ENCODE data around the gene SERPINA6.
"Not testable (repeated sequence)": the region's sequence is repeated elsewhere in the genome, so short reads cannot be mapped to it uniquely, and the experiment has no call there.

SERPINA6 gene

GRCh38 chr14:94364037-94364436 lies 40.9 kb upstream of the SERPINA6 start:
- H3K4me1 ChIP-seq (ENCODE audit: insufficient read depth, low read length) = peaks cover 3% of the 10 kb centered on the region; the same call in 1 of the 2 replicates
- H3K36me3 ChIP-seq (ENCODE audit: insufficient read depth, low read length) = no peaks in the 10 kb centered on the region
- 97% methylated on average over 3 of the region's 3 CpGs for WGBS
- H3K9ac ChIP-seq (ENCODE audit: low read depth, low read length) = no peak overlapping the region
- H3K4me3 ChIP-seq (ENCODE audit: low read length) = no peak overlapping the region
- H3K27ac ChIP-seq (ENCODE audit: low read depth, low read length) = no peak overlapping the region
- no peaks in the 10 kb centered on the region for H3K9me3 ChIP-seq (ENCODE audit: insufficient read depth, low read depth, low read length)
- no peaks in the 10 kb centered on the region for H3K27me3 ChIP-seq (ENCODE audit: insufficient read depth, low read length)

GRCh38 chr14:94363151-94363624 lies 40.1 kb upstream of the SERPINA6 start:
- Histone ChIP-seq H3K4me1 (ENCODE audit: insufficient read depth, low read length) (peaks cover 3% of the 10 kb centered on the region; the same call in 1 of the 2 replicates), H3K27ac (ENCODE audit: low read depth, low read length) (no peak overlapping the region), H3K9me3 (ENCODE audit: insufficient read depth, low read depth, low read length) (no peaks in the 10 kb centered on the region), H3K36me3 (ENCODE audit: insufficient read depth, low read length) (no peaks in the 10 kb centered on the region), H3K4me3 (ENCODE audit: low read length) (no peak overlapping the region), H3K9ac (ENCODE audit: low read depth, low read length) (no peak overlapping the region), H3K27me3 (ENCODE audit: insufficient read depth, low read length) (no peaks in the 10 kb centered on the region)
- WGBS = 84% methylated on average over 12 of the region's 12 CpGs

GRCh38 chr14:94362614-94363133 lies 39.5 kb upstream of the SERPINA6 start:
- no peaks in the 10 kb centered on the region for H3K27me3 ChIP-seq (ENCODE audit: insufficient read depth, low read length)
- no peaks in the 10 kb centered on the region for H3K36me3 ChIP-seq (ENCODE audit: insufficient read depth, low read length)
- 95% methylated on average over 8 of the region's 8 CpGs for WGBS
- H3K9me3 ChIP-seq (ENCODE audit: insufficient read depth, low read depth, low read length) = no peaks in the 10 kb centered on the region
- no peak overlapping the region for H3K27ac ChIP-seq (ENCODE audit: low read depth, low read length)
- H3K4me1 ChIP-seq (ENCODE audit: insufficient read depth, low read length) = peaks cover 3% of the 10 kb centered on the region; the same call in 1 of the 2 replicates
- H3K4me3 ChIP-seq (ENCODE audit: low read length) = no peak overlapping the region
- no peak overlapping the region for H3K9ac ChIP-seq (ENCODE audit: low read depth, low read length)

- Histone ChIP-seq H3K27me3 (ENCODE audit: insufficient read depth, low read length) (no peaks in the 10 kb centered on the region), H3K4me3 (ENCODE audit: low read length) (no peak overlapping the region), H3K36me3 (ENCODE audit: insufficient read depth, low read length) (no peaks in the 10 kb centered on the region), H3K9me3 (ENCODE audit: insufficient read depth, low read depth, low read length) (no peaks in the 10 kb centered on the region), H3K4me1 (ENCODE audit: insufficient read depth, low read length) (peaks cover 9% of the 10 kb centered on the region), H3K27ac (ENCODE audit: low read depth, low read length) (no peak overlapping the region), H3K9ac (ENCODE audit: low read depth, low read length) (no peak overlapping the region)
- WGBS = 98% methylated on average over 5 of the region's 7 CpGs
Measured at GRCh38 chr14:94361682-94362081, 38.5 kb upstream of the SERPINA6 start.

GRCh38 chr14:94360945-94361565 lies 37.9 kb upstream of the SERPINA6 start:
- H3K27ac ChIP-seq (ENCODE audit: low read depth, low read length) = no peak overlapping the region
- no peaks in the 10 kb centered on the region for H3K27me3 ChIP-seq (ENCODE audit: insufficient read depth, low read length)
- H3K4me3 ChIP-seq (ENCODE audit: low read length) = no peak overlapping the region
- WGBS = 86% methylated on average over 5 of the region's 7 CpGs
- no peaks in the 10 kb centered on the region for H3K36me3 ChIP-seq (ENCODE audit: insufficient read depth, low read length)
- H3K9me3 ChIP-seq (ENCODE audit: insufficient read depth, low read depth, low read length) = no peaks in the 10 kb centered on the region
- H3K4me1 ChIP-seq (ENCODE audit: insufficient read depth, low read length) = peaks cover 9% of the 10 kb centered on the region
- no peak overlapping the region for H3K9ac ChIP-seq (ENCODE audit: low read depth, low read length)

- Histone ChIP-seq H3K27me3 (ENCODE audit: insufficient read depth, low read length) (no peaks in the 10 kb centered on the region), H3K9ac (ENCODE audit: low read depth, low read length) (no peak overlapping the region), H3K9me3 (ENCODE audit: insufficient read depth, low read depth, low read length) (no peaks in the 10 kb centered on the region), H3K4me3 (ENCODE audit: low read length) (no peak overlapping the region), H3K27ac (ENCODE audit: low read depth, low read length) (no peak overlapping the region), H3K36me3 (ENCODE audit: insufficient read depth, low read length) (no peaks in the 10 kb centered on the region), H3K4me1 (ENCODE audit: insufficient read depth, low read length) (peaks cover 8% of the 10 kb centered on the region)
- WGBS = 69% methylated on average over 1 of the region's 1 CpG
Measured at GRCh38 chr14:94357166-94357565, 34.0 kb upstream of the SERPINA6 start.

- H3K27me3 ChIP-seq (ENCODE audit: insufficient read depth, low read length) = no peaks in the 10 kb centered on the region
- no peaks in the 10 kb centered on the region for H3K36me3 ChIP-seq (ENCODE audit: insufficient read depth, low read length)
- WGBS = 94% methylated on average over 5 of the region's 5 CpGs
- H3K4me1 ChIP-seq (ENCODE audit: insufficient read depth, low read length) = peaks cover 8% of the 10 kb centered on the region
- no peak overlapping the region for H3K4me3 ChIP-seq (ENCODE audit: low read length)
- H3K9ac ChIP-seq (ENCODE audit: low read depth, low read length) = no peak overlapping the region
- no peaks in the 10 kb centered on the region for H3K9me3 ChIP-seq (ENCODE audit: insufficient read depth, low read depth, low read length)
- no peak overlapping the region for H3K27ac ChIP-seq (ENCODE audit: low read depth, low read length)
Measured at GRCh38 chr14:94356379-94357056, 33.4 kb upstream of the SERPINA6 start.

- H3K36me3 ChIP-seq (ENCODE audit: insufficient read depth, low read length) = no peaks in the 10 kb centered on the region
- no peak overlapping the region for H3K9ac ChIP-seq (ENCODE audit: low read depth, low read length)
- WGBS = 42% methylated on average over 14 of the region's 15 CpGs
- peaks cover 8% of the 10 kb centered on the region for H3K4me1 ChIP-seq (ENCODE audit: insufficient read depth, low read length)
- no peaks in the 10 kb centered on the region for H3K27me3 ChIP-seq (ENCODE audit: insufficient read depth, low read length)
- H3K4me3 ChIP-seq (ENCODE audit: low read length) = no peak overlapping the region
- H3K27ac ChIP-seq (ENCODE audit: low read depth, low read length) = no peak overlapping the region
- no peaks in the 10 kb centered on the region for H3K9me3 ChIP-seq (ENCODE audit: insufficient read depth, low read depth, low read length)
Measured at GRCh38 chr14:94355191-94355794, 32.2 kb upstream of the SERPINA6 start.

GRCh38 chr14:94354638-94355185 lies 31.6 kb upstream of the SERPINA6 start:
- no peaks in the 10 kb centered on the region for H3K27me3 ChIP-seq (ENCODE audit: insufficient read depth, low read length)
- peaks cover 8% of the 10 kb centered on the region for H3K4me1 ChIP-seq (ENCODE audit: insufficient read depth, low read length)
- H3K27ac ChIP-seq (ENCODE audit: low read depth, low read length) = no peak overlapping the region
- H3K4me3 ChIP-seq (ENCODE audit: low read length) = no peak overlapping the region
- H3K9ac ChIP-seq (ENCODE audit: low read depth, low read length) = no peak overlapping the region
- H3K9me3 ChIP-seq (ENCODE audit: insufficient read depth, low read depth, low read length) = no peaks in the 10 kb centered on the region
- WGBS = 96% methylated on average over 3 of the region's 3 CpGs
- no peaks in the 10 kb centered on the region for H3K36me3 ChIP-seq (ENCODE audit: insufficient read depth, low read length)

- not testable (repeated sequence) for H3K27me3 ChIP-seq (ENCODE audit: insufficient read depth, low read length); H3K9me3 ChIP-seq (ENCODE audit: insufficient read depth, low read depth, low read length); H3K4me3 ChIP-seq (ENCODE audit: low read length); H3K27ac ChIP-seq (ENCODE audit: low read depth, low read length); H3K9ac ChIP-seq (ENCODE audit: low read depth, low read length); H3K4me1 ChIP-seq (ENCODE audit: insufficient read depth, low read length); H3K36me3 ChIP-seq (ENCODE audit: insufficient read depth, low read length)
- WGBS = 96% methylated on average over 7 of the region's 8 CpGs
Measured at GRCh38 chr14:94354190-94354589, 31.1 kb upstream of the SERPINA6 start.

GRCh38 chr14:94349276-94349675 lies 26.1 kb upstream of the SERPINA6 start:
- H3K36me3 ChIP-seq (ENCODE audit: insufficient read depth, low read length) = no peaks in the 10 kb centered on the region
- 92% methylated on average over 7 of the region's 7 CpGs for WGBS
- no peak overlapping the region for H3K4me3 ChIP-seq (ENCODE audit: low read length)
- no peaks in the 10 kb centered on the region for H3K9me3 ChIP-seq (ENCODE audit: insufficient read depth, low read depth, low read length)
- no peaks in the 10 kb centered on the region for H3K27me3 ChIP-seq (ENCODE audit: insufficient read depth, low read length)
- H3K9ac ChIP-seq (ENCODE audit: low read depth, low read length) = no peak overlapping the region
- H3K4me1 ChIP-seq (ENCODE audit: insufficient read depth, low read length) = no peaks in the 10 kb centered on the region
- no peak overlapping the region for H3K27ac ChIP-seq (ENCODE audit: low read depth, low read length)

Measured in HUES64 (cell line).